OCI-LY7 (cell line): ENCODE data around the gene MTMR11. TPM values are rescaled to one million over a fixed set of nuclear protein-coding genes. Genes with fewer than 3 reads are reported as not detected.

ENCODE experiments used
- BruUV-seq: library from RNA; stranded (reverse); fragments of 400-500 nt; replicated peaks from 2 replicates; lab custom pipeline; 2021; lab: Mats Ljungman, UMichigan
- CTCF ChIA-PET: fragments of 300-600 bp; sonication (Branson Sonifier 250); formaldehyde crosslinking; loops from one replicate; lab custom pipeline; 2022; ENCODE audit warnings: antibody characterized with exemption; ENCODE audit not compliant: unreplicated experiment; lab: Charles Lee
- POLR2A ChIA-PET: fragments of 300-600 bp; sonication (Branson Sonifier 250); formaldehyde crosslinking; loops from one replicate; lab custom pipeline; 2022; ENCODE audit warnings: antibody characterized with exemption; lab: Charles Lee
- DNase-seq: peaks from one replicate; pipeline ENCODE4 v3.0.0-alpha.2; 2015; ENCODE audit warnings: low spot score
- H2AFZ ChIP-seq: fragments of 200-600 bp; sonication (generic), shearing (Covaris generic); 2 replicates; pipeline ENCODE4 v1.6.1; 2014; ENCODE audit warnings: mild to moderate bottlenecking, antibody characterized with exemption, low read length, moderate library complexity
- H3K27ac ChIP-seq: fragments of 200-600 bp; sonication (generic); 2 replicates; pipeline ENCODE4 v1.5.1; 2014; ENCODE audit warnings: mixed run types, low read depth, mild to moderate bottlenecking, moderate library complexity, low read length, inconsistent platforms; ENCODE audit not compliant: poor library complexity, severe bottlenecking
- H3K36me3 ChIP-seq: fragments of 200-600 bp; sonication (generic); 2 replicates; pipeline ENCODE4 v1.6.1; 2014; ENCODE audit warnings: mild to moderate bottlenecking, antibody characterized with exemption, low read length, moderate library complexity, mixed read lengths; ENCODE audit not compliant: insufficient read depth
- H3K4me1 ChIP-seq: fragments of 200-600 bp; sonication (generic); 2 replicates; pipeline ENCODE4 v1.5.1; 2014; ENCODE audit warnings: mild to moderate bottlenecking, low read length; ENCODE audit not compliant: insufficient read depth, poor library complexity, severe bottlenecking
- H3K4me2 ChIP-seq: fragments of 200-600 bp; sonication (generic); 2 replicates; pipeline ENCODE4 v1.6.1; 2014; ENCODE audit warnings: mild to moderate bottlenecking, low read length
- H3K4me3 ChIP-seq: fragments of 200-600 bp; sonication (generic); 2 replicates; pipeline ENCODE4 v1.5.1; 2014; ENCODE audit warnings: mild to moderate bottlenecking, low read depth, low read length; ENCODE audit not compliant: poor library complexity, severe bottlenecking
- H3K79me2 ChIP-seq: fragments of 200-600 bp; sonication (generic); 2 replicates; pipeline ENCODE4 v1.6.1; 2016; ENCODE audit warnings: low read depth, mild to moderate bottlenecking, low read length, moderate library complexity, mixed read lengths; ENCODE audit not compliant: insufficient read depth
- H3K9me2 ChIP-seq: fragments of 200-600 bp; sonication (generic); 2 replicates; pipeline ENCODE4 v1.6.1; 2016; ENCODE audit warnings: mild to moderate bottlenecking, low read length, mixed read lengths; ENCODE audit not compliant: insufficient read depth
- H3K9me3 ChIP-seq: fragments of 200-600 bp; sonication (generic); 2 replicates; pipeline ENCODE4 v1.6.1; 2014; ENCODE audit warnings: mild to moderate bottlenecking, mixed run types, low read length, mixed read lengths
- H4K20me1 ChIP-seq: fragments of 200-600 bp; sonication (generic); 2 replicates; pipeline ENCODE4 v1.6.1; 2014; ENCODE audit warnings: mild to moderate bottlenecking, antibody characterized with exemption, low read length, moderate library complexity, mixed read lengths; ENCODE audit not compliant: insufficient read depth
- EZH2phosphoT487 ChIP-seq: fragments of 200-600 bp; sonication (generic); IDR thresholded peaks from 2 replicates; pipeline ENCODE4 v1.6.1; 2018; ENCODE audit warnings: low read depth, borderline replicate concordance, mild to moderate bottlenecking, mixed run types, antibody characterized with exemption, low read length, moderate library complexity, mixed read lengths
- intact Hi-C: fragments of 100-400 bp; cut with micrococcal nuclease; formaldehyde crosslinking; loops from one replicate; pipeline ENCODE4 v1.10.0; 2022; ENCODE audit not compliant: unreplicated experiment
- total RNA-seq, 2 experiments: library from RNA; depleted of rRNA in 1 of 2; stranded (reverse); fragments of >200 nt in 1 of 2; shearing (Covaris generic) in 1 of 2; gene quantifications; 2 replicates each; pipeline ENCODE4 v1.2.3, GENCODE V29; 2014 to 2022
- TF ChIP-seq, protein P1 (sequence below): fragments of 200-600 bp; sonication (generic); conservative IDR thresholded peaks from 2 replicates; pipeline ENCODE4 v1.5.1; 2014; ENCODE audit warnings: mild to moderate bottlenecking, antibody characterized with exemption, low read length, moderate library complexity, mixed read lengths

Gene MTMR11
- total RNA-seq, 2 experiments from 2014 or later: 0.09 TPM; not detected in 1

DNA sequence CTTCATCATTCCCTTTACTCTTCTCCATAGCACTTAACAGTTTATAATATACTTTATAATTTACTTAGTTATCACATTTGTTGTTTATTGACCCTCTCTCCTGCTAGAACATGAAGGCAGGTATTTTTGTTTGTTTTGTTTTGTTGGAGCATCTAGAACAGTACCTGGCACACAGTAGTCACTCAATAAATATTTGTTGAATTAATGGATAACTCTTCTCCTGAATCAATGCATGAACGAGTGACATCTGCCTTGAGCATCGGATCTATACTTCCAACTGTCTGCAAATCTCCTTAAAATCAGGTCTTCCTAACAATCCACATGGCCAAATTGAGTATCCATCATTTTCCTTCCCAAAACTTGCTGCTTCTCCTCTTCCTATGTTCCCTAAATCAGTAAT, 35.9 kb upstream of the MTMR11 start:
- TF ChIP-seq, protein P1, sequence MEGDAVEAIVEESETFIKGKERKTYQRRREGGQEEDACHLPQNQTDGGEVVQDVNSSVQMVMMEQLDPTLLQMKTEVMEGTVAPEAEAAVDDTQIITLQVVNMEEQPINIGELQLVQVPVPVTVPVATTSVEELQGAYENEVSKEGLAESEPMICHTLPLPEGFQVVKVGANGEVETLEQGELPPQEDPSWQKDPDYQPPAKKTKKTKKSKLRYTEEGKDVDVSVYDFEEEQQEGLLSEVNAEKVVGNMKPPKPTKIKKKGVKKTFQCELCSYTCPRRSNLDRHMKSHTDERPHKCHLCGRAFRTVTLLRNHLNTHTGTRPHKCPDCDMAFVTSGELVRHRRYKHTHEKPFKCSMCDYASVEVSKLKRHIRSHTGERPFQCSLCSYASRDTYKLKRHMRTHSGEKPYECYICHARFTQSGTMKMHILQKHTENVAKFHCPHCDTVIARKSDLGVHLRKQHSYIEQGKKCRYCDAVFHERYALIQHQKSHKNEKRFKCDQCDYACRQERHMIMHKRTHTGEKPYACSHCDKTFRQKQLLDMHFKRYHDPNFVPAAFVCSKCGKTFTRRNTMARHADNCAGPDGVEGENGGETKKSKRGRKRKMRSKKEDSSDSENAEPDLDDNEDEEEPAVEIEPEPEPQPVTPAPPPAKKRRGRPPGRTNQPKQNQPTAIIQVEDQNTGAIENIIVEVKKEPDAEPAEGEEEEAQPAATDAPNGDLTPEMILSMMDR: no peak
- no peak for TF ChIP-seq EZH2phosphoT487
- DNase-seq: no peak
- ChIA-PET POLR2A (interaction anchor here (0.6 kb wide), 1 partner anchor 31 kb away, joined by 3 read pairs; no protein-coding TSS in a partner anchor), CTCF (no interaction called here)
- Histone ChIP-seq H3K4me1 (no peaks in the 10 kb centered on the region), H3K4me3 (no peak overlapping the region), H3K4me2 (no peak overlapping the region), H3K36me3 (no peaks in the 10 kb centered on the region), H3K9me2 (no peaks in the 10 kb centered on the region), H3K79me2 (no peaks in the 10 kb centered on the region), H3K9me3 (no peaks in the 10 kb centered on the region), H2AFZ (no peak overlapping the region), H4K20me1 (peaks cover 4% of the 10 kb centered on the region; the same call in 1 of the 2 replicates), H3K27ac (no peak overlapping the region)
- no TSS peak for BruUV-seq
- intact Hi-C loops: no loop called here

DNA sequence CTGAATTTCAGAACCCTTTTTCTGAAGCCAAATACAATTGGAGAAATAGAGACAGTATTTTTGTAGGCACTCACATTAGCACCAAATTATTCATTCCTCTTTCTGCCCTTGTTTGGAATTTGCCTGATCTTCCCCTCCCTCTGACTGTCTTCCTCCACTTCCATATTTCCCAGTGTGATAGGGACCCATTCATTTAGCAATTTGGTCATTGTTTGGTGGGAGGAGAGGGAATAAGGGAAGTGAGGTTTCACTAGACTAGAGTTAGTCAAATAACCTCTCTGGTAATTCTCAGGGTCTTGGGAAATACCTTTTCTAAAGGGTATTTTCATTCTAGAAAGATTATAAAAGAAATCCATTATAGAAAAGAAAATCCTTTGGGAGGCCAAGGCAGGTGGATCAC, 31.0 kb upstream of the MTMR11 start:
- H3K4me3 ChIP-seq: no peak overlapping the region
- no TSS peak for BruUV-seq
- TF ChIP-seq EZH2phosphoT487: no peak
- TF ChIP-seq, protein P1: no peak
- intact Hi-C loops: no loop called here
- H3K9me2 ChIP-seq: no peaks in the 10 kb centered on the region
- no peak overlapping the region for H2AFZ ChIP-seq
- POLR2A ChIA-PET: interaction anchor here (0.7 kb wide), 1 partner anchor 59 kb away, joined by 4 read pairs; no protein-coding TSS in a partner anchor
- H3K4me1 ChIP-seq: no peaks in the 10 kb centered on the region
- H3K9me3 ChIP-seq: no peaks in the 10 kb centered on the region
- no peaks in the 10 kb centered on the region for H3K36me3 ChIP-seq
- no peak overlapping the region for H3K27ac ChIP-seq
- no peaks in the 10 kb centered on the region for H3K79me2 ChIP-seq
- H3K4me2 ChIP-seq: no peak overlapping the region
- H4K20me1 ChIP-seq: peaks cover 4% of the 10 kb centered on the region; the same call in 1 of the 2 replicates
- no peak for DNase-seq
- CTCF ChIA-PET: no interaction called here

DNA sequence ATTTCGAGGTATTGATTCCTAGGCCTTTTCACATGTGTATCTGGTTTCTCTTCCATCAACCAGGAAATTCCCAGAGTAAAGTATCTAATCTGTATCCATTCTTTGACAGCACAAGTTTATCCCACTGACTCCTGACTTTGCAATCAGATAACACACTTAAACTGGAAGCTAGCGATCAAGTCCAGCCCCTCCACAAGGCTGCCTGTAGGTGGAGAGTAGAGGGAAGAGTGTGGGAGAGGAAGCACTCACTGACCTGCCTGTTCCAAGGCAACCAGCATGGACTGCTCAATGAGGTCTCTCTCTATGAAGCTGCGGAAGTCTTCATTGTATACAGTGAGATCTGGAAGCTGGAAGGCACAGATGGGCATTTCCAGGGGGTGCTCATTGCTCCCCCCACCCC, 30.4 kb upstream of the MTMR11 start:
- H3K36me3 ChIP-seq: no peaks in the 10 kb centered on the region
- H3K4me2 ChIP-seq: no peak overlapping the region
- ChIA-PET CTCF (no interaction called here), POLR2A (no interaction called here)
- no peak for TF ChIP-seq EZH2phosphoT487
- H4K20me1 ChIP-seq: peaks cover 4% of the 10 kb centered on the region; the same call in 1 of the 2 replicates
- no peak for DNase-seq
- BruUV-seq: no TSS peak
- intact Hi-C loops: no loop called here
- no peak overlapping the region for H3K4me3 ChIP-seq
- no peaks in the 10 kb centered on the region for H3K9me2 ChIP-seq
- H2AFZ ChIP-seq: no peak overlapping the region
- H3K27ac ChIP-seq: no peak overlapping the region
- peaks cover 4% of the 10 kb centered on the region for H3K4me1 ChIP-seq
- H3K79me2 ChIP-seq: no peaks in the 10 kb centered on the region
- H3K9me3 ChIP-seq: no peaks in the 10 kb centered on the region
